Caki2 (cell line): ENCODE data around the gene FNDC10. TPM values are rescaled to one million over a fixed set of nuclear protein-coding genes. Genes with fewer than 3 reads are reported as not detected.
A peak's percentile ranks its signal among the peaks of the same experiment; 100 is the strongest.

Experiments used
- DNase-seq: peaks from one replicate; pipeline ENCODE4 v3.0.0-alpha.2; 2015; ENCODE audit warnings: low read depth
- in situ Hi-C: cut with HindIII; loops from 2 replicates; pipeline ENCODE4 v1.10.0; 2016; ENCODE audit warnings: low sequenced_read_pairs, low pct_unique_long_range_greater_than_20kb, mixed read lengths
- total RNA-seq: library from RNA; depleted of rRNA; stranded (reverse); fragments of >200 nt; shearing (Covaris generic); gene quantifications from 2 replicates; pipeline ENCODE4 v1.2.3, GENCODE V29; 2014; ENCODE audit warnings: low replicate concordance

FNDC10 gene
- total RNA-seq, 1 experiment from 2014 or later = 16.9 TPM

DNA sequence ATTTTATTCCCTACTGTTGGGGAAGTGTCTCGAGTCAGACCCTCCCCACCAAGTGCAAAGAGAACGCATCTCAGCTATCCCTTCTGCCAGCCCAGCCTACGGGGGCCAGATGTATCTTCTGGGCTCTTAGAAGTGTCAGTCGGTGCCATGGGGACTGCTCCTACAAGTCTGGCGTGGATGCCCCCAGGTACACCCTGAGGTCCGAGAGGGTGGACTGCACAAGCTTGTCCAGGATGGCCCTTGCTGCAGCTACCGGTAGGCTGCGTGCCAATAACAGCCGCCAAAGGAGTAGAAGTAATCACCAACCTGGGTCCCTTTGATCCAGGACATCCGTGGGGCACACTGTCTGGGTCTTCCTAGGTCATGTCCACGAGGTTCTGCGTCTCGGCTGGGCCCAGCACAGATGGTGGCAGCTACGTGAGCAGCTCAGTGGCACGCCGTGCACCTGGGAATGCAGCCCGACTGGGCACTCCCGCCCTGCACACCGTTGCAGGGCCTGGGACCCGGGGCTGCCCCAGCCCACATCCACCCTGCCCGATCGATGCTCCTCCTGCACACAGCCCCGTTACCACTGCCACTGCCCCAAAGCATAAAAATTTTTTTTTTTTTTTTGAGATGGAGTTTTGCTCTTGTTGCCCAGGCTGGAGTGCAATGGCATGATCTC, 16.5 kb downstream of the FNDC10 start:
- in situ Hi-C loops = no loop called here
- DNase-seq = no peak

- in situ Hi-C loops = no loop called here
- DNase-seq = no peak
Measured at GRCh38 chr1:1582585-1583346, 17.2 kb downstream of the FNDC10 start.

DNA sequence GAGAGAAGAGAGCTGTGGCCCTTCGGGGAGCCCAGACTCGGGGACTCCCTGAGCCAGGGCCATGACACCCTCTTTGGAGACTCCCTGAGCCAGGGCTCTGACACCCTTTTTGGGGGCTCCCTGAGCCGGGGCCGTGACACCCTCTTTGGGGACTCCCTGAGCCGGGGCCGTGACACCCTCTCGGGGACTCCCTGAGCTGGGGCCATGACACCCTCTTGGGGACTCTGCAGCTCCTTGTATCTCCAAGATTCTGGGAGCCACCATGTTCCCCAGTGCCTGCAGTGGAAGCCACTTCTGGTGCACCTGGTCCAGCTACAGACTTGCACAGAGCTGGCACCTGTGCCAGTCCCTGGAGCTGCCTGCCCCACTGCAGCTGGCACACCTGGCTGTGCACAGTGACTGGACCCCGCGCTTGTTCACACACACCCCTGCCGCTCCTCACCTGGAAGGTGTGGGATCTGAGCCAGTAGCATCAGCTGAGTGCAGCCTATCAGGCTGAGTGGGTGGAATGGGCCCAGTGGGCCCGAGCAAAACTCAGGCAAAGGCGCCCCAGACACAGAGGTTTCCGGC, 21.5 kb downstream of the FNDC10 start:
- in situ Hi-C loops = no loop called here
- no peak for DNase-seq

GRCh38 chr1:1577367-1578011, 22.4 kb downstream of the FNDC10 start:
- no peak for DNase-seq
- in situ Hi-C loops = no loop called here

- peak; percentile 75 for DNase-seq
- in situ Hi-C loops = no loop called here
Measured at GRCh38 chr1:1574721-1575537, 25.0 kb downstream of the FNDC10 start, which contains the start of gene SSU72. Gene SSU72, minus strand, starts transcription at chr1:1574863. Its CDS starts 306 bp downstream, at chr1:1574557.

DNA sequence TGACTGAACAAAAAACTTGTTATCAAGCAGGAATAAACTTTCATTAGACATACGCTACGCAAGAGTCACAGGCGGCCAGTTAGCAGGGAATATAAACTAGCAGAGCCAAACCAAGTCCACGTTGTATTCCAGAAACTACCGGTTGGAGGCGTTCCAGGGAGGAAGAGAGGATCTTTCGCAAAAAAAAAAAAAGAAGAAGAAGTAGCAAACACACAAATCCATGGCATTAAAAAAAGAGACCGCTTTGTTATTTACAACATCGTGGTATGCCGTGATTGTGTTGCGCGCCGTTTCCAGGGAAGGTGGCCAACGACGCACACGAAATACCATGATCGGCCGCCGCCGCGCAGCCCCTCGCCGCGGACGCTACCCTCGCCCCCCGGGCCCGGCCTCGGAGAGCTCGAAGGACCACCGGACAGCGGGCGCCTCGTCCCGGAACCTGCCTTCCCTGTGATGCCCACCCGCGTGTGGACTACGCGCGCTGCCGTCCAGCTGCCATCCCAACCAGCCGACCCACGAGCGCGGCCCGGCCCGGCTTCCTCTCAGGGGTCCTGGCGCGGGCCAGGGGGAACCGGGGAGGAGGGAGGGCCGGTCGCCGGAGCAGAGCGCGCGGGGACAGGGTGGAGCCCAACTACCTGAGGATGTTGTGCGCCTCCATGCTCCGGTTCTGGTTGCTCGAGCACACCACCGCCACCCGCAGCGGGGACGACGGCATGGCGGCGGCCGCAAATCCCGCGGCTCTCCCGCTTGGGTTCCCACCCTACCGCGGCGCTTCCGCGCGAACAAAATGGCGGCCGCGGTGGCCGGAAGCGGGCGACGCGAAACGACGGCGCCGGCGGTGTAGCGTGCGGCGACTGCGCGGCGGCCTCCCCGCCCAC, 25.9 kb downstream of the FNDC10 start:
- in situ Hi-C loops = no loop called here
- peak; percentile 75 for DNase-seq

DNA sequence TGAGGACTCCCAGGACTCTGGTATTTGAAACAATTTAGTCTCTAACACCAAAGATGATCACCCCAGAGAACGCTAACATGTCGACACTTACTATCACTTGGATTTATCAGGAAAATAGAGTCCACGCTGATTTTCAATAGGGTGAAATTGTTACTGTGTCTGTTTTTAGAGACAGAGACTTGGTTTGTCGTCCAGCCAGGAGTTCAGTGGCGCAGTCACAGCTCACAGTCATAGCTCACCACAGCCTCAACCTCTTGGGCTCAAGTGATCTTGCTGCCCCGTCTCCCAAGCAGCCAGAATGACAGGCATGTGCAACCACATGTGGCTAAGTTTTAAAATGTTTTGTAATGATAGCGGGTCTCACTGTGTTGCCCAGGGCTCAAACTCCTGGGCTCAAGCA, 30.6 kb downstream of the FNDC10 start:
- in situ Hi-C loops = no loop called here

GRCh38 chr1:1567891-1568291, 32.0 kb downstream of the FNDC10 start:
- in situ Hi-C loops = no loop called here
- no peak for DNase-seq

More for the DNA sequence above, 30.6 kb downstream of the FNDC10 start:
- DNase-seq = no peak

DNA sequence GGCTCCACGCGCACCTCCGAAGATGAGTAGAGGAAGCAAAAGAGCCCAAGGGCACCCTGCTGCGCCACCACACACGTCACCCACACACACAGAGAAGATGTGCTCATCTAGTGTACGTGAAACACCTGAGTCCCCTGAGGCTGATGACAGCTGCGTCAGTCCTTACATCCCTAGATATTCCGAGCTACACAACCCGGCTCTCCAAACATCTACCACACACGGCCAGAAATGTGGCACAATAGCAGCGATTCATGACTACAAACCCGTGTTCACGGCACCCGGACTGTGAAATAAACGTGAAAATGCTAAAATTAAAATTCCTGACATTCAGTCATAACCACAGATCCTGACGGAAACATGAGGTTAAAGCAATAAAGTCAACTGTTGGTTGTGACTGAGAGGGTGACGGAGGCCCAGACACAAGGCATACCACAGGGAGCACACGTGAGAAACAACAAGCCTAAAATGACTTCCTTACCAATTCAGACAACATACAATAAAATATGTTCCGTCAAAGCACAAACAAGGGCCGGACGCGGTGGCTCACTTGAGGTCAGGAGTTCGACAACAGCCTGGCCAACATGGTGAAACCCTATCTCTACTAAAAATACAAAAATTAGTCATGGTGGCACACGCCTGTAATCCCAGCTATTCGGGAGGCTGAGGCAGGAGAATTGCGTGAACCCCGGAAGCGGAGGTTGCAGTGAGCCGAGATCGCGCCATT, 32.6 kb downstream of the FNDC10 start:
- in situ Hi-C loops = no loop called here
- no peak for DNase-seq

DNA sequence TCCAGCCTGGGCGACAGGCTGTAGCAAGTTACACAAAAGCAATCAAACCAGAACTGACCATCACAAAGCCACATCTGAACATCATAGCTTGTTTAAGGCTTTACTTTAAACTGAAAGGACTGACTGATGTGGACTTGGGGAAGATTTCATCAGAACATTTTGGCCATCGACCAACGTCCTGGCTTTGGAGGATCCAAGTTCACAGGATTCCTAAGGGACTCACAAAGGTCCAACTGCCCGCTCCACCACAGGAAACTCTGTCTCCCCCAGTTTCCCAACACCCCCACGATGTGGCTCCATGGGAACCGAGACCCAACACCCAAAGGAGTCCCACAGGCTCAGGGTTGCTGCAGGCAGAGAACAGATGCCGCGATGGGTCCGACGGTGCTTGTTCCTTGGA, 34.6 kb downstream of the FNDC10 start:
- in situ Hi-C loops = no loop called here
- no peak for DNase-seq

DNA sequence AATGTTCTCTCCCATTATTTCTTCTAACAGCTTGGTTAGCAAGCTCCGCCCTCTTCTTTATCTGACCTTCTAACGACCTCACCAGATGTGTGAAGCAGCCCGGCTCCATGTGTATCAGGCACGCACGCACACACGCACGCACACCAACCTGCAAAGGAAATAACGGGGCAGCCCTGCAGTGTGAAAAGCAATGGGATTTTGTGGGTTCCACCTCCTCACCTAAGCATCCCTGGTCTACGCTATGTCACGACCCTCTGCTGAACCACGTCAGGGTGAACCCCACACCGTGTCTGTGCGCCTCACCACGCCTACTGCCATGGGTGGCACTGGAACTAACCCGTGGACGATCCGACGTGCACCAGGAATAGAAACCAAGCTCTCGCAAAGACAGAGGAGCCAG, 35.7 kb downstream of the FNDC10 start:
- in situ Hi-C loops = no loop called here
- DNase-seq = no peak

- DNase-seq = no peak
- in situ Hi-C loops = no loop called here
Measured at GRCh38 chr1:1563688-1564087, 36.2 kb downstream of the FNDC10 start.

DNA sequence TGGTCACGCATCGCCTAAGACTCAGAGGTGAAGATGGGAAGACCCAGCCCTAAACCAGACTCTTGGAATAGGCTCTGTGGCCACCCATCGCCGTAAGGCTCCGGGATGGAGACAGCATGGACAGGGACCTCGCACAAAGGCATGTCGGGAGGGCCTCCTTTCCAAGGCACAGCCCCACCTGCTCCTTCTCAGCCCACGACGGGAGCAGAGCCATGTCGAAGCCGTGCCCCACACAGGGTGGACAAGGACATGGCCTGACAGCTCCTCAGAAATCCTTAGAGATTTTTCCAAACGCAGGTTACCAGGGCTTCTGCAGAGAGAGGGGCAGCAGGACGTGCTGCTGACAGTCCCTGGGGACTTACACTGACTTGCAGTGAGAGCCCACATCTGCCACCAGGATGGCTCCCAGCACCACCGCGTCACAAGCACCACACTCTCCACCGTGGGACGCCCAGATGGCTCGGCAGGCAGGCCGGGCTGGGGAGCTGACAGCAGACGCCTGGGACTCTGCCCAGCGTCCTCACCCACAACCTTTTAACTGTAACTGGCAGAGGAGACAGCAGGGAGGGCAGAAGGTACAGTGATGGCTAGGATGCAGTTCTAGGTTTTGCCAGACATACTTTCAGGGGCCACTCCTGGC, 37.3 kb downstream of the FNDC10 start:
- in situ Hi-C loops = no loop called here
- DNase-seq = no peak

- in situ Hi-C loops = no loop called here
- DNase-seq = no peak
Measured at GRCh38 chr1:1561801-1562470, 38.0 kb downstream of the FNDC10 start.

DNA sequence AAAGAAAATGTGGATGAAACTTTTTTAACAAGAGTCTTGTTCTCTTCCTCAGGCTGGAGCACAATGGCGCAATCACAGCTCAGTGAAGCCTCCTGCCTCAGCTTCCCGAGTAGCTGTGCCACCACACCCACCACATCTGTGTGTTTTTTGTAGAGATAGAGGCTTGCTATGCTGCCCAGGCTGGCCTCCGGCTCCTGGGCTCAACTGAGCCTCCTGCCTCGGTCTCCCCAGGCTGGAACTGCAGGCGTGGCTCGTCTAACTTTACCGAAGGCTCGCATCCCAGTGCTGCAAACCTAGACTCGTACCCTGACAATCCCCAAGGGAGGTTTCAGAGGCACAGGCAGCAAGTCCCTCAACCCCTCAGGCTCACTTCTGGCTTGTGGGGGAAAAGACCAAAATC, 39.8 kb downstream of the FNDC10 start:
- DNase-seq = no peak
- in situ Hi-C loops = no loop called here

- DNase-seq = no peak
- in situ Hi-C loops = no loop called here
Measured at GRCh38 chr1:1559066-1559465, 40.9 kb downstream of the FNDC10 start.
